NB4 (cell line): ENCODE data around the gene SPRED3.

Experiments used
- CTCF ChIP-seq: IDR thresholded peaks from one replicate; pipeline ENCODE4 v1.5.1; 2012; ENCODE audit warnings: low read depth, low read length
- MYC ChIP-seq: IDR thresholded peaks from 2 replicates; pipeline ENCODE4 v1.6.1; 2011; ENCODE audit warnings: low read depth, low read length
- POLR2A ChIP-seq: IDR thresholded peaks from 2 replicates; pipeline ENCODE4 v1.6.1; 2011; ENCODE audit warnings: mild to moderate bottlenecking; ENCODE audit not compliant: insufficient read length; ENCODE audit errors: extremely low read depth

GRCh38 chr19:38425222-38425809 lies 36.8 kb downstream of the SPRED3 start:
- TF ChIP-seq CTCF, result no peak
- no peak for TF ChIP-seq POLR2A
- TF ChIP-seq MYC, result no peak
